Stimulated activated CD4-positive, alpha-beta T cell treated with anti-CD3 and anti-CD28 coated beads, Interleukin-15, amount 100 ng/mL, for 24 hours (primary cell): ENCODE results near the gene MAP1S.

ENCODE experiments used
- DNase-seq: peaks from one replicate; pipeline ENCODE4 v3.0.0-alpha.2; 2020

Gene MAP1S, protein sequence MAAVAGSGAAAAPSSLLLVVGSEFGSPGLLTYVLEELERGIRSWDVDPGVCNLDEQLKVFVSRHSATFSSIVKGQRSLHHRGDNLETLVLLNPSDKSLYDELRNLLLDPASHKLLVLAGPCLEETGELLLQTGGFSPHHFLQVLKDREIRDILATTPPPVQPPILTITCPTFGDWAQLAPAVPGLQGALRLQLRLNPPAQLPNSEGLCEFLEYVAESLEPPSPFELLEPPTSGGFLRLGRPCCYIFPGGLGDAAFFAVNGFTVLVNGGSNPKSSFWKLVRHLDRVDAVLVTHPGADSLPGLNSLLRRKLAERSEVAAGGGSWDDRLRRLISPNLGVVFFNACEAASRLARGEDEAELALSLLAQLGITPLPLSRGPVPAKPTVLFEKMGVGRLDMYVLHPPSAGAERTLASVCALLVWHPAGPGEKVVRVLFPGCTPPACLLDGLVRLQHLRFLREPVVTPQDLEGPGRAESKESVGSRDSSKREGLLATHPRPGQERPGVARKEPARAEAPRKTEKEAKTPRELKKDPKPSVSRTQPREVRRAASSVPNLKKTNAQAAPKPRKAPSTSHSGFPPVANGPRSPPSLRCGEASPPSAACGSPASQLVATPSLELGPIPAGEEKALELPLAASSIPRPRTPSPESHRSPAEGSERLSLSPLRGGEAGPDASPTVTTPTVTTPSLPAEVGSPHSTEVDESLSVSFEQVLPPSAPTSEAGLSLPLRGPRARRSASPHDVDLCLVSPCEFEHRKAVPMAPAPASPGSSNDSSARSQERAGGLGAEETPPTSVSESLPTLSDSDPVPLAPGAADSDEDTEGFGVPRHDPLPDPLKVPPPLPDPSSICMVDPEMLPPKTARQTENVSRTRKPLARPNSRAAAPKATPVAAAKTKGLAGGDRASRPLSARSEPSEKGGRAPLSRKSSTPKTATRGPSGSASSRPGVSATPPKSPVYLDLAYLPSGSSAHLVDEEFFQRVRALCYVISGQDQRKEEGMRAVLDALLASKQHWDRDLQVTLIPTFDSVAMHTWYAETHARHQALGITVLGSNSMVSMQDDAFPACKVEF

DNA sequence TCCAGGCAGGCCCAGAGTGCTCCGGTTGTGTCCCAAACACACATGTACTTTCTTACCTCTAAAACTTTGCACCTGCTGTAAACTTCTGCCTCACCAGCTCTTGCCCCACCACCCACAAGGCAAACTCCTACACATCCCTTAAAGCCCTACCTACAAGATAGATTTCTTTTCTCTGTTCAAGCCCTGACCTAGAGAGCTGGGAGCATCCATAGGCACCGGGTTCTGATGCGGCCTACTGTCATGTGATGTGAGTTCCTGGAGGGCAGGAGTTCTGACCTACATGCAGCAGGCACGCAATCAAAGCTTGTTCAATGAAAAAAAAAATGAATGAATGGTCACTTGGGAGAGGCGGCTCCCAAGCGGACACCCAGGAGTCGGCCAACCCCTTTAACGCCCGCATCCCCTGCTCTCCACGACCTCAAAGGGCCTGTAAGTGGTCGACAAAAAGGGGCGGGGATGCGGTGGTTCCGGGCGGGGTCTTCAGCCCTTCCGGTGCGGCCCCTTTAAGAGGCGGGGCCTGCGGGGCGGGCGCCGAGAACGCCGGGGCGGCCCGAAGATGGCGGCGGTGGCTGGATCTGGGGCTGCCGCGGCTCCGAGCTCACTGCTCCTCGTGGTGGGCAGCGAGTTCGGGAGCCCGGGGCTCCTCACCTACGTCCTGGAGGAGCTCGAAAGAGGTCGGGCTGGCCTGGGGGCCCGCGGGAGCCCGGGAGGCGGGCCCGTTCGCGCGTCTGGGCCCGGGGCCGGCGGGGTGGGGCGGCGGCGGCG, at the start of gene MAP1S:
Gene MAP1S (plus strand): TSS at position 534 of the 765 bp plus-strand sequence. CDS start 23 bp downstream, at position 557.
- peak; percentile 82 for DNase-seq

DNA sequence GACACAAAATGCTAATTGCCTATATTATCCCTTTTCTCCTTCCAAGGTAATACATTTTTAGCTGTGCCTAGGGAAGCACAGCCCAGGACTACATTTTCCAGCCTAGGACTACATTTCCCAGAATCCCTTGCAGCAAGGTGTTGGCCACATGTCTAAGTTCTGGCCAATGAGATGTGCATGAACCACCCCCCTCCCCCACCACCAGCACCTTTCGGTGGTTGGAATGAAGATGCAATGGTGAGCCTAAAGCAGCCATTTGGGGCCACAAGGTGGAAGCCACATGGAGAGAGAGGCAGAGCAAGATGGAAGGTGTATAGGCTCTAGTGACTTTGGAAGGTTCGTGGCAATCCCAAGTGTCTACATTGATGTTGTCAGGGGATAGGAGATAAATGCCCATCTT, 47.4 kb upstream of the MAP1S start:
- DNase-seq = peak; percentile 53

DNA sequence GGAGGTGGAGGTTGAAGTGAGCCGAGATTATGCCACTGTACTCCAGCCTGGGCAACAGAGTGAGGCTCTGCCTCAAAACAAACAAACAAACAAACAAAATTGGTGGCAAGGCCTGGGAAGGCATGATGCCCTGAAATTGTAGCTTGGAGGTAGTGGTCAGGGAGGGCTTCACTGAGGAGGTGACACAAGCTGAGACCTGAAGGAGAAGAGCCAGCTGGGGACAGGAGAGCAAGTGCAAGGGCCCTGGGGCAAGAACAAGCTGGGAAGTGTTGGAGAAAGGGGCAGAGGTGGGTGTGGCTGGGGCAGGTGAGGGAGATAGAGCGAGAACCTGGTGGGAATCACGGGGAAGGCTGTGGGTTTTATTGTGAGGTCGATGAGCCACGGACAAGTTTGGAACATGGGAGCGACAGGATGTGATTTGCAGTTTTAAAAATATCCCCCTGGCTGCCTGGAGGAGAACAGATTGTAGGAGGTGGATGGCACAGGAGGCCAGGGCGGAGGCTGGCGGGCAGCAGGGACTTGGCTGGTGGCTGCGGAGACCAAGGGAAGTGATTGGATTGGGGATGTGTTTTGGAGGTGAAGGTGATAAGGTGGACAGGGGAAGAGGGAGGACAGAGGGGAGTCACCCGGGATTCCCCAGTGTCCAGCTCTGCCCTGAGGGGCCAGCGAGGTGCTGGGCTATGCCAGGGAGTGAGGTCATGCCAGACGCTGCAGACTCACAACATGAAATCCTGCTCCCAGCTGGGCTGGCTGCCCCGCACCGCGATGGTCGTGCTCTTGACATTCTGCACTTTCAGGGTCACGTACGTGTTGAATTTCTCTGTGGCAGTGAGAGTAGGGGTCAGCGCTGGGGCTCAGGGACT, 45.1 kb upstream of the MAP1S start:
- DNase-seq = no peak

DNA sequence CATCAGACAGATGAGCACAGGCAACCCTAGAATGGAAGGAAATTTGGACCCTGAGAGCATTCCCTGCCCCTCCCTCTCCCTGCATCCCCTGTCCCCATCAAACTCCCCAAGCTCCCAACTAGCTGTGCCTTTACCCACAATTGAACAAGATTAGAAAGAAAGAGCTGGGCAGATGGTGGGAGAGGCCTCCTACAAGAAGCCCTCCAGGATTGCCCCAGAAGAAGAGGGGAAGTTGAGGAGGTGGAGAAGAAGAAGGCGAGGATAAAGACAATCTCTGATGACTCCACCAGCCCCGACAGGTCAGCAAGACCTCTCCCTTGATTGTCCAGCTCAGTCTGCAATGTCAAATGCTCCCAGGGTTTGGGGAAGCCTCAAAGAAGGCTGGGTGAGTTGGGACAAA, 43.0 kb upstream of the MAP1S start:
- no peak for DNase-seq

DNA sequence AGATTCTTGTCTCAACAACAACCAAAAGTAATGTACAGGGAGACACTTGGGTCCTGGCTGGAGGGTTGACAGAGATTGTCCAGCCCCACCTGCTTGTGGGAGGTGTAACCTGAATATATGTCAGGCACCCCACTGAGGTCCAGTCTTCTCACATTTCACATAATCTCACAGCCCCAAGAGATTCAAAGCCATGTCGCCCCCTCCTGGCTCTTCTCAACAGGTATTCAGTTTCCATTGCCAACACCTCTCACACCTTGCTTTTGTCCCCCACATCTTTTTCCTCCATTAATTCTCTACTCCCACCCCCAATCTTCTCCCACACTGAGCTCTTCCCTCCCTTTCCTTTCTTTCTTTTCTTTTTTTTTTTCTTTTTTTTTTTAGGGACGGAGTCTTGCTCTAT, 42.3 kb upstream of the MAP1S start:
- DNase-seq = peak; percentile 10

DNA sequence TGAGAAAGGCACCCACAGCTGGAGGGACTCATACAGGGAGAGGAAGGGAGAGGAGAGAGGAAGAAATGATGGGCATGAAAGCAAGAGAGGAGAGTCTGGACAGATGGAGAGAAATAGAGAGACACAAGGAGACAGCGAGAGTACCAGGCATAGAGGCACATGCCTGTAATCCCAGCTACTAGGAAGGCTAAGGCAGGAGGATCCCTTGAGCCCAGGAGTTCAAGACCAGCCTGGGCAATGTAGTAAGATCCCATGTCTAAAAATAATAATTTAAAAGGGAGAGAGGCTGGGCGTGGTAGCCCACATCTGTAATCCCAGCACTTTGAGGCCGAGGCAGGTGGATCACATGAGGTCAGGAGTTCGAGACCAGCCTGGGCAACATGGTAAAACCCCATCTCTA, 40.4 kb upstream of the MAP1S start:
- DNase-seq = no peak

DNA sequence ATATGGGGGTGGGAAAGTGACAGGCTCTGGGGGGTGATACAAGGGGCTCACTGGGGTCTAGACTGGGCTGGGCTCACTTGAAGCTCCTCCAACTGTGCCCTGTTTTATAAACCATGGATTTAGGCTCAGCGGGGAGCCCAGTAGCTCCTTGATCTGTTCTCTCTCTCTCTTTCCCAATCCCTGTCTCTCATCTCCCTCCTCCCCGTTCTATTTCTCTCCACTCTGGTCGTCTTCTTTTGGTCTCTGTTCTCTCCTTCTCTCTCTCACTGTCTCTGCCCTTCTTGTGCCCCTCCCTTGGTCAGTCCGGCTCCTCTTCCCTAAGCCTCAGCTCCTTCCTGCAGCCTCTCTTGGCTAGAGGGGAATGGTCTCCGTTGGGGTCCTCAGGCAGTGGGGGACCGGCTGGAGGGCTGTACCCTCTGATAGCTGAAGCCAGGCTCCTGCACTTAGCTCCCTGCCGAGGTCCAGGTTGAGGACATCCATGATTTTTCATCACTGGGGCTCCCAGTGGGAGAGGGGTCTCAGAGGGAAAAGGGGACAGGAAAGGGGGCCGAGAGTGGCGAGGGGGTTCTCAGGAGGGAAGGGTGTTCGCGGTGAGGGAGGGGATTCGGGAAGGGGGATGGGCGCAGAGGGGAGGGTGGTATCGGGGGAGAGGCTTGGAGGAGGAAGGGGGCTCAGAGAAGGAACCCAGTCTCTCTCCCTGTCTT, 39.6 kb upstream of the MAP1S start:
- no peak for DNase-seq

DNA sequence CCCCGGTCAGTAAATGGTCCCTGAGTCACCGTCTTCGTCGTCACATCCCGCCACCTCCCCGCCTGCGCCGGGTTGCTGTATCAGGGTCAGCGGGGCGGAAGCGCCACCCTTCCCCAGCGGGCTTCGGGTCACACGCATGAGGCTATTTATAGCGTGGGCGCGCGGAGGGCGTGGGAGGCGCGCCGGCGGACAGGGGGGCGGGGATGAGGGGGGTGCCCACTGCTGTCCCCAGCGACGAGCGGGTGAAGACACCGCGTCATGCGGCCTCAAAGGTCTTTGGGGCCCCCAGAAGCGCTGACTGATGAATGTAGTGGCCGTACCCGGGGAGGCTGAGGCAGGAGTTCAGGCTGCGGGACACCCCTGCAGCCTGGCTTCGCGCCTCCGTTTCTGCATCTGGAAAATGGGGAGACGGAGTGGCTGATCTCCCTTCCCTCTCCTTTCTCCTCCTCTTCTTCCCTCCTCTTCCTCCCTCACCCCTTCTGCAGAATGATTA, 39.0 kb upstream of the MAP1S start:
- peak; percentile 57 for DNase-seq

DNA sequence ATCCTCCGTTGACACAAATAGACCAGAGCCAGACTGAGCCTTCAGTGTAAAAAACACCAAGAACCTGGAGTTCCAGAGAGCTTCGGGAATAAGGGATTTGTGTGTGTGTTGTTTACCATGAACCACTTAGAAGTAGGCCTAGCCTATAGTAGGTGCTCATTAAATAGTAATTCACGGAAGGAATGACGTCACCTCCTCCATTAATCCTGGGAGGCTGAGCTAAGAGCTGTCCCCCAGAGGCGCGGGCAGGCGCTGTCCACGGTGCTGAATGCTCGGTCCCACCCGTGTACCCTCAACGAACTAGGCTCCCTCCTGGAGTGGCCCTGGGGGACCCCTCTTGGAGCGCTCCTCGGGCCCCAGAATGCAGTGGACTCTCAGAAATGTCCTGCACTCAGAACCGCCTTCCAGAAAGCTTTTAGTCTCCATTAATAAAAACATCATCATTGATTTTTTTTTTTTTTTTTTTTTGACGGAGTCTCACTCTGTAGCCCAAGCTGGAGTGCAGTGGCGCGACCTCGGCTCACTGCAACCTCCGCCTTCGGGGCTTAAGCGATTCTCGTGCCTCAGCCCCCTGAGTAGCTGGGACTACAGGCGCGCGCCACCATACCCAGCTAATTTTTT, 37.7 kb upstream of the MAP1S start:
- DNase-seq = peak; percentile 40

DNA sequence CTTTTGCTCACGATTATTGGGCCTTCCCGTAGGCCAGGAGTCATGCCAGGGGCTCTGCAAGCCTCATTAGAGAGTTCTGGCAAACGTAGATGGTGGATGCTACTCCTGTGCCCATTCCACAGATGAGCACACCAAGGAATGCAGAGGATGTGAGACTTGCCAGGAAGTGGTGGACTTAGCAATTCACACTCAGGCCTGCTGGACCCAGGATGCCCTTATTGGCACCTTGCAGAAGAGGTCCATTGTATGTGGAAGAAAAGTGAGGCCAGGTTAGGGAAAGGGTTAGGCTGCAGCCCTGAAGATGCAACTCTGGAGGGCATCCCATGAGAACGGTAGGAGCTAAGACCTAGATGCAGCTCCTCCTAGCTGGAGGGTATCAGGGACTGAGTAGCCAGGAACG, 37.0 kb upstream of the MAP1S start:
- DNase-seq = no peak

DNA sequence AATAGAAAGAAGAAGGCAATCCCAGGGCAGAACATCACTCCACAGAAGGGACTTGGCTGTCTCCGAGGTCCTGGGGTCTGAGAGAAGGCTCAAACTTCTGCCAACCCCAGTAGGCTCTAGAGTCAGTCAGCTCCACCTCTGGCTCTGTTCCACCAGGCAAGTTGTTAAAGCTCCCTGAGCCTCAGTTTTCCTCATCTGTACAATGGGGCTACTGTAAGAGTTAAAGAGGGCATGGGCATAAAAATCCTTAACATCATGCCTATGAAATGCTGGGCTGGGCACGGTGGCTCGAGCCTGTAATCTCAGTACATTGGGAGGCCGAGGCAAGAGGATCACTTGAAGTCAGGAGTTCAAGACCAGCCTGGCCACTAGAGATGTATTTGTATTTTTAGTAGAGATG, 36.2 kb upstream of the MAP1S start:
- no peak for DNase-seq

DNA sequence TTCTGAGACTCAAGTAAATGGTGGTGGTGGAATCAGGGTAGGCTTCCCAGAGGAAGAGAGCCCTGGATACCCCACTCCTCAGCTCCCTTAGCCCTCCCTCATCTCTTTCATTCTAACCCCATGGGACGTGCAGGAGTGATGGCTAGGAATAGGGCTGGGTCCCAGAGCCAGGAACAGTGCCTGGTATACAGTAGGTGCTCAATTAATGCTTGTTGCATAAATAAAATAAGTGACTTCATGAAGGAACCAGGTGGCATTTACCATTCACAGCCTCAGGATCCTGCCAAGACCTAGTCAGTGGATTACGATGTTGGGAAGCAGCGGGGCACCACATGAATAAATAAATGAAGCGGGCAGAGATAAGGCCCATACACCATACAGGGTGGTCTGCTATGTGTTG, 35.0 kb upstream of the MAP1S start:
- DNase-seq = no peak

DNA sequence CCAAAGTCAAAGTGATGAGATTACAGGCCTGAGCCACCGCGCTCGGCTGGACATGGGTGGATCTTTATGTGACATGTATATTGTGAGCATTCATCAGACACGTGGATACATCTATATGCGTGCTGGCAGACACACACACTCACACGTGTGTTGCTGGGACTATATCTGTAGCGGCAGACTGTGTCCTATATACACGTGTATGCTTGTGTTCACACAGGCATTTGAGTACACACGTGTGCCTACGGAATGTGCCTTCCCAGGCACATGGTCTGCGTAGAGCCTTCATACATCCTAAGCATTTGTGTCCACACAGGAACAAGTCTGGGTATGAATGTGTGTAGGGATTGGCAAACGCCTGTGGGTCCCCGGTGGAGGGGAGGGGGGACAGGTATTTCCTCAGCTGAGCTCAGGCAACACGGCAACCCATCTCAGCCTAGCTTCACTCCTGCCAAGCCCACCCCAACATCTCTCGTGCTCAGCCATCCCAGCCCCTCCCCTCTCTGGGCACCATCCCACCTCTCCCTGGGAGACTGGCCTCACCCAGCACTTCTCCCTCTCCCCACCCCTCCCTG, 33.7 kb upstream of the MAP1S start:
- DNase-seq = no peak

DNA sequence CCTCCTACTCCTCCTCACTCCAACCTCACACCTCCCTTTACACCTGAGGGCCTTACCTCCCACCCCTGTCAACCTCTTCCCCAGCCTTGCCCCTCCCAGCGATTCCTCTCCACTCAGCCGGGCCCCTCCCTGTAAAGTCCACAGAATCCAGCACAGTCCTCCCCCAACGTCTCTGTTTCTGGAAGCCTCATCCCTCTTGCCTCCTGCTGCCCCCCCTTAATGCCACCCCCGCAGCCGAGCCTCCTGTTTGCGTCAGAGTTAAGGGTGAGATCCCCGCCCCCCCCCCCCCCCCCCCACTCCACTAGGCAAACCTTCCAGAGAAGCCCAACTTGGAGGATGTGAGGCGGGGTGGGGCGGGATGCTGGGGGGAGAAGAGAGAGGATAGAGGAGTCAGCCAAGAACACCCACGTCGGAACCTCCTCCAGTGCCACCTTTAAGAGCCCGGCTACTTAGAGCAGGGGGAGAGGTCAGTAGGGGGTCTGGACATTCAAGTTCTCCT, 33.2 kb upstream of the MAP1S start:
- no peak for DNase-seq

DNA sequence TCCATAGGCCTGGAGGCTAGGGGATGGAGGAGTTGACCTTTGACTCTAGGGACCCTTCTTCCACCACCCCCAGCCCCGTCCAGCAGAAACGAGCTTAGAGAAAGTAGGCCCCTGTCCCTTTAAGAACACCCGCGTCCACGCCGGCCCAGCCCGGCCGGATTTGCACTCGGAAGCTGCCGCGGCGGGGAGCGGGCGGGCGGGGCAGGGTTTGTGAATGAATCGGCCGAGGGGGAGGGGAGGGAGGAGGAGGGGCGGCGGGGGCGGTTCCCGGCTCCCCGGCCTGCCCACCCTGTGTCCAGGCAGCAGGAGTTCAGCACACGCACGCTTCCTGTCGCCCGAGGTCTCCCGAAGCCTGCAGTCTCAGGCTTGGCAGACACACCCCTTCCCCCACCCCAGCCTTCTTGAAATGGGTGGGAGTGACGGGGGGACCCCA, 32.7 kb upstream of the MAP1S start:
- peak; percentile 22 for DNase-seq

DNA sequence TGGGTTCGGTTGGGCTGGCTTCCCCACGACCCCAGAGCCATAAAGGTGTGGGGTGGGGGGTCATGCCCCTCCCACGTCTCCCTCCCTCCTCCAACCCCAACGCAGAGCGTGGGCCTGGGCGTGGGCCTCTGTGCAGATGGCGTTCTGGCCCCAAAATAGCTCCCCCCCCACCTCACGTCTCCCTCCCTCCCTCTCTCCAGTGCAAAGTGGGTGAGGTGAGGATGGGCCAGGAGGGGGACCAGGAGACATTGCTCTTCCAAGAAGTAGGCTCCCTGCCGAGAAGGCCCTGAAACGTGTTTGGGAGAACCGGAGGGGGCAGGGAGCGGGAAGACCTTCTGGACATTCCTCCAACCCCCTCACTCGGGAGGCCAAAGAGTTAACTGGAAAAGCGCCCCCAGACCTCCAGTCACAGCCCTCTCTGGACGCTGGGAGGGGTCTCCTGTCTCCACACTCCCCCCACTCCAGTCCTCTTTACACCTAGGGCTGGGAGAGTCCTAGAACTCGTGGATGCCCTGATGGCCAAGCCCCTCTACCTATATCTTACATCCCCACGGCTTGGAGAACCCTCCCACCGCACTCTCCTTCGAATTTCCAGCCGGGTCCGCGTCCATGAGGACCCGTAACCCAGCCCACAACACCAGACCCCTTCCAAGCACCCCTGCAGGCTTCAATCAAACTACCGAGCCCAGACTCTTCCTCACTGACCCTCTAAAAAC, 32.0 kb upstream of the MAP1S start:
- no peak for DNase-seq

DNA sequence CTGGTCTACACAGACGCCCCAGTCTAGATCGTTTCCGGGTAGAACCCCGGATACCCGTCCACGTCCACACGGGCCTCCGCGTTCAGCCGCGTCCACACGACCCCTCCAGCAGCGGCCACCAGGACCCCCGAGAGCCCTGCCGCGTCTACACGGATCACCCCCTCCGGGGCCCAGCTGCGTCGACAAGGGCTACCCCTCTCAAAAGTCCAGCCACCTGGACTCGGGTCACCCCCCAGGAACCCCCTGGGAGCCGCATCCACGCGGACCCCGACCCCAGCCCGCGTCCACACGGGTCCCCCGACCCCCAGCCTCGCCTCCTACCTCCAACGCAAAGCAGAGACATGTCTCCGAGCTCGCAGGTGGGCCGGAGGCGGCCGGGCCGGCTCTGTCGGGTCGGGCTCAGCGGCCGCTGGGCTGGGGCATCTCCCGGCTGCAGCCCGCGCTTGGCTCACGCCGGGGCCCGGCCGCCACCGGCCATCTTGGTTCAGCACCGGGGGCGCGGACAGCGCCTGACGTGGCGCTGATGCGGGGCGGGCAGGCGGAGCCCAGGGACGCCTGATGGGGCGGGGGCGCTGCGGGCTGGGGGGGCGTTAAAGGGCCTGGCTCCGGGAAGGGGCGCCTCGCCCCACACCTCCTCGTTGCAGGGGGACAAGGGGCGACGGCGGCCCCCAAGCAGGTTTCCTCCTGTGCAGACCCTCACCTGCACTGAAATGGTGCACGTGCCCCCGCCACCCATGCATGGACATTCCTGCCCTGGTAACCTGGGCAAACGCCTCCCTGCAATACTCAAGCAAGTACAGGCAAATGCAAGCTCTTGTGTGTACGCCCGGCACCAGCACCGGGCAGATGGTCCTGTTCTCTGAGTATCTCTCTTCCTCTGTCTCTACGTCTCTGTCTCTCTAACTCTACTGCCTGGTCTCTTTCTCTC, 31.2 kb upstream of the MAP1S start, which contains the start of gene UNC13A:
Gene UNC13A (minus strand): TSS at position 498 of the 928 bp plus-strand sequence. CDS start 155 bp downstream, at position 343.
- DNase-seq = peak; percentile 60
